GM10847 (cell line): ENCODE measurements around the gene RASA3.

ENCODE experiments used
- POLR2A ChIP-seq: IDR thresholded peaks from 2 replicates; pipeline ENCODE4 v1.6.1; 2011; ENCODE audit not compliant: insufficient read length; ENCODE audit errors: extremely low read depth

Gene RASA3

DNA sequence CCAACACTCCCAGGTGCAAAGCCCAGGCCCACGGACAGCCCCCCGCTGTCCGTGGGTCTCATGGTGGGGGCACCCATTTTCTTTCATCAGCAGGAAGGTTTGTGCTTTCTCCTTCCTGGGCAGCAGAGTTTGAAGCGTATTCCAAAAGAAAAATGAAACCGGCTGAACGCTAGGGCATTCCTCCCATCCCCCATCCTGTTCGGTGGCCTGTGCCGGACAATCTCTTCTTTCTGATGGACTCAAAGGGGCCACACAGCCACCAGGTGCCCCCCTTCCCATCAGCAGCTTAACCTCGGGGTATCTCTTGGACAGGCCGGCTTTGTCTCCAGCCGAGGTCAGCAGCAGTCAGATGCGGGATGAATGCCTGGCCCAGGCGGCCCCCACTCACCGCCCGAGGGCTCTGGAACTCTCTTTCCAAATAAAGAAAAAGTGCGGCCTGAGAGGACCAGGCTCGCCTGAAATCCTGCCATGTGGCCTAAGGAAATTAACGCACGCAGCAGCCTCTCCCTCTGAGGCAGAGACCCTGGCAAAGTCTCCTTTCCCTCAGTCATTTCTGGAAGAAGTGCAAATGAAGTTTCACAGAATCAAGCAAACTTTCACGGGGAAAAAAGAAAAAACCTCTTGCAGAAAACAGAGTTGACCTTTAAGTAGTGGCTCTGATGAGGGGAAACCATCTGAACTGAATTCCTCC lies 67.8 kb downstream of the RASA3 start:
- no peak for TF ChIP-seq POLR2A

- no peak for TF ChIP-seq POLR2A
Measured at GRCh38 chr13:114063545-114064449, 68.6 kb downstream of the RASA3 start.

DNA sequence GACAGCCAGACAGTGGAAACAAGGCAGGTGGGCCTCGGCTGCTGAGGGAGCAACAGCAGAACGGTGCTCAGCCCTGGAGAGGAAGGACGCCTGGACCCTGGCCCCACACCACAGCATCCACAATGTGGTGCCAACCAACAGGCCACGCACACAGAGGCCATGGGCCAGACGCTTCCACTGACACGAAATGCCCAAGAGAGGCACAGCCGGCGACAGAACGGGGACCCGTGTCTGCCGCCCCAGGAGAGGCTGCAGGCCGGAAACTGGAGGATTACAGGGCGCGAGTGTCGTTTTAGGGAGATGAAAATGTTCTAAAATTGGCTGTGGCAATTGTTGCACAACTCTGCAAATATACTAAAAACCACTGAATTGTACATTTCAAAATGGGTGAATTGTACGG lies 69.7 kb downstream of the RASA3 start:
- TF ChIP-seq POLR2A: no peak

DNA sequence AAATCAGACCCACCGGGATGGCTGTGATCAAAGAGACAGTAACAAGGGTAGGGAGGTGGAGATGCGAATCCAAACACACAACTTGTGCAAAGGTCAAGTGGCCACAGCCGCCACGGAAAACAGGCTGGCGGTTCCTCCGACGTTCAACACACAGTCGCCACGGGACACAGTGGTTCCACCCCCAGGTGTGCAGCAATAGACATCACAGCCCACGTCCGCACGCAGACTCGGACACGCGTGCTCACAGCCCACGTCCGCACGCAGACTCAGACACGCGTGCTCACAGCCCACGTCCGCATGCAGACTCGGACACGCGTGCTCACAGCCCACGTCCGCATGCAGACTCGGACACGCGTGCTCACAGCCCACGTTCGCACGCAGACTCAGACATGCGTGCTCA lies 70.1 kb downstream of the RASA3 start:
- no peak for TF ChIP-seq POLR2A

DNA sequence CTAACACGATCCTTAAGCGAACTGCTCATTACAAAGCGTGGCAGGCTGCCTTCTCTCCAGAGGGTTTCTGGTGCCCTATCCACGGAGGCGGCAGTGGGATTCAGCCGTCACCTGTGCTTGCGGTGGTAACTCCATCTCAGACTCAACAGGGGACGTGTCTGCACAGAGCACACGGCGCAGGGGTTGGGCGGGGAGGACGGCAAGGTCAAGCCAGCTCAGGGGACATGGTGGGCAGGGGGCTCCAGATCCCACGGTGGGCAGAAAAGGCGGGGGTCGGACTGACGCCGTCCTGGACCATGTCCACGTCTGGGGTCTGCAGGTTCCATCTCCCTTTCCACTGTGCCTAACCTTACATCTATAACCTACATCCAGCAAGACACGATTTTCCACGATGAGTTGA lies 70.7 kb downstream of the RASA3 start:
- no peak for TF ChIP-seq POLR2A

- no peak for TF ChIP-seq POLR2A
Measured at GRCh38 chr13:114061047-114061446, 71.4 kb downstream of the RASA3 start.

DNA sequence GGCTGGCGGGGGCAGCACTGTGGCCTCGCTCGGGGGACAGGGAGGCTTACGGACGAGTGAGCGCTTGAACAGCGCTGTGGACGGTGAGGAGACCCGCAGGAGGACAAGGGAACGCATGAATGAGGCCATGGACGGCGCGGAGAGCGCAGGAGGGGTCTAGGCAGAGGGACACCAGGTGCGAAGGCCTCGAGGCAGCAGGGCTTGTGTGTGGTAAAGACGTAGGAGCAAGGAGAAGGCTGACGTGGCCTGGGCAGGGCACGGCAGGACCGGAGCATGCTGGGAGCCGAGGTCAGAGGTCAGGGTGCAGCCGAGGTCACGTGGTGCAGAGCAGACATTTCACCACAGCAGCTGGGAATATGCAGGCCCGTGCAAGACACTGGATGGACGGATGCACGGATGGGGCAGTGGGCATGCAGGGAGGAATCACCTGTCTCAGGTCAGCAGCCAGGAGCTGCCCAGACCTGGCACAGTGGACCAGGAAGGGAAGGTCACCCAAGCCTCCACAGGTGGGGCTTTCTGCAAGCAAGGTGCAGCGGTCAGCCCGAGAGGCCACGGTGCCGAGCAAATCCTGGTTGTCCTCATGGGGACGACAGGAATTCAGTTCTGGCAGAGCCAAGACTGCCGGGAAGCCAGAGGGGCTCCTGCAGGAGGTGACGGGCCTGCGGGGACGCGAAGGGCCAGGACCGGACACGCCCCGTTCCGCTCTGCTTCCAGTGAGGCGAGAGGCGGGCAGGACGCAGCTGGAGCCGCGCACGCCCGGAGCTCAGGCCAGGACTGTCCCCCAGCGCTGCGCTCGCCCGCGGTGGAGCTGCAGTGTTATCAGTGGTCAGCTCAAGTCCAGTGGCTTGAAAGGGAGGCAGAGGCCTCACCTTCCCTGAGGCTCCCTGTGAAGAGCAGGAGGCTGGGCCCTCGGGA lies 72.2 kb downstream of the RASA3 start:
- no peak for TF ChIP-seq POLR2A

- TF ChIP-seq POLR2A: no peak
Measured at GRCh38 chr13:114059428-114059827, 73.0 kb downstream of the RASA3 start.

DNA sequence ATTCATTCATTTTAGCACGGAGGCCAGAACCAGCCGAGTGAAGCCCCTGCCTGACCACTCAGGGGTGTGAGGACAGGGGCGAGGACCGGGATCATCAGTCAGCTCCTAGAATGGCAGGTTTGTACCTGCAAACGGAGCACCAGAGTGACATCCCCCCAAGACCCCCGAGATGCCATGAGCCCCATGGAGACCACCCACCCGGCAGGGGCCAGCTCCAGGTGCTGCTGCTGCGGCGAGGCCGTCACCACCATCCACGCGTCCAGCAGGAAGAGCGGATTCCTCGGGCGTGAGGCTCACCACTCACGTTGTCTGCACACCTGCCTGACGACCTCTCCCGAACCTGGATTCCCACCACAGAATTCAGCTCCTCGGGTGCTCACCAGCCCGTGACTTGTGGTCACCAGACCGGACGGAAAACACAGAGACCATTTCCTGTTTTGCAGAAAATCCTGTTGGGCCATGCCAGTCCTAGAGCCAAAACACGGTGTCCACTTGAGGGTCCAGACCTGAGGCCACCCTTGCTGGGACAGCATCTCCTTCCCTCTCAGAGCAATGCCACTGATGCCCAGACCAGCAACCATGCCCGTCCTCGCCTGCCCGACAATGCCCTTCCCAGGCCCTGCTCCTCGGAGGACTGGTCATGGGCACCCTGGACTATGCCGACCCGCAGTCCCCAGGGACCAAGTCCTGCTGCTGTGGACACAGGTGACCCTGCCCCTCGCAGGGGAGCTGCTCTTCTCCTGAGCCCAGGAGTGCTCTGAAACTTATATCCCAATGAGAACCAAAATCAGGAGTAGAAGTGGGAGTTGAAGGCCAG lies 74.2 kb downstream of the RASA3 start:
- no peak for TF ChIP-seq POLR2A

DNA sequence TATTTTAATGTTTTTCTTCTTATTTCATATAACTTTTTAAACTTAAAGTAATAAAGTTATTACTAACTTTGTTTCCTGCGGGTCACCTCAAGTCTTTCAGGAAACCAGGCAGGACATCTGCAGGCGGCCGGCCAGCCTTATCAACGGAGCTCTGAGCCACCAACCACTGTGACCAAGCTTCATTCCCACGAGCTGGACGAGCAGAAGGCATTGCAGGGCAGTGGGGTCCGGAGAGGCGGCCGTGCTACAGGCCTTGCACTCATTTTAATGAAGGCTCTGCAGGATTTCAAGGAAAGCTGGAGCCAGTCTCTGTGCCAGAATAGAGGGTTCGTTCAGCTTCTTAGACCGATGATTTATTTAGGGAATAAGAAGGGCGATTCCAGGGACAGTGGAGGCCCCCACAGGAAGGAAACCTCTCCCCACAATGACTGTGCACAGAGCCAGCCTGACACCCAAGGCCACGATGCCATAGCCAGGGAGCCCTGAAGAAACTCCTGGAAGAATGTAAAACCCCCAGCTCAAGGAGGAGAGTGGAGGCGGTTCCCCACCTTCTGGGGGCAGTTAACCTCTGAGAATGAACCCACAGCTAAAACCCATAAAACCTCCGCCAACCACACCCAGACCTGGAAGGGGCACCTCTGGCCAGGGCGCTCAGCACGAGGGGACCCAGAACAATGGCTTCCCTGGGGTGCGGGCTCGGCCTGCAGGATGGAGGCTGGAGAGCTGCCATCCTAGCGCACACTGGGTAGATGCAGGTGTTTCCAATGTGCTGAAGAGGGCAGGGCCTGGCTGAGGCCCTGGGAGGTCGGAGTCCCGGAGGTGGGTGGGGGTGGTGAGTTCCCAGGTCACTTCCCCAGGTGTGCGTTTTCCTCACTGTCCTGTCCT lies 75.0 kb downstream of the RASA3 start:
- no peak for TF ChIP-seq POLR2A

GRCh38 chr13:114056205-114057013 lies 76.0 kb downstream of the RASA3 start:
- TF ChIP-seq POLR2A: no peak

GRCh38 chr13:114055766-114056165 lies 76.7 kb downstream of the RASA3 start:
- TF ChIP-seq POLR2A: no peak
